ENCODE results near the gene BANF2. TPM values are rescaled to one million over a fixed set of nuclear protein-coding genes. Genes with fewer than 3 reads are reported as not detected.
"Not testable (repeated sequence)": the region's sequence is repeated elsewhere in the genome, so short reads cannot be mapped to it uniquely, and the experiment has no call there.

Gene BANF2
- total RNA-seq, 1 donor from 2014 or later: not detected

DNA sequence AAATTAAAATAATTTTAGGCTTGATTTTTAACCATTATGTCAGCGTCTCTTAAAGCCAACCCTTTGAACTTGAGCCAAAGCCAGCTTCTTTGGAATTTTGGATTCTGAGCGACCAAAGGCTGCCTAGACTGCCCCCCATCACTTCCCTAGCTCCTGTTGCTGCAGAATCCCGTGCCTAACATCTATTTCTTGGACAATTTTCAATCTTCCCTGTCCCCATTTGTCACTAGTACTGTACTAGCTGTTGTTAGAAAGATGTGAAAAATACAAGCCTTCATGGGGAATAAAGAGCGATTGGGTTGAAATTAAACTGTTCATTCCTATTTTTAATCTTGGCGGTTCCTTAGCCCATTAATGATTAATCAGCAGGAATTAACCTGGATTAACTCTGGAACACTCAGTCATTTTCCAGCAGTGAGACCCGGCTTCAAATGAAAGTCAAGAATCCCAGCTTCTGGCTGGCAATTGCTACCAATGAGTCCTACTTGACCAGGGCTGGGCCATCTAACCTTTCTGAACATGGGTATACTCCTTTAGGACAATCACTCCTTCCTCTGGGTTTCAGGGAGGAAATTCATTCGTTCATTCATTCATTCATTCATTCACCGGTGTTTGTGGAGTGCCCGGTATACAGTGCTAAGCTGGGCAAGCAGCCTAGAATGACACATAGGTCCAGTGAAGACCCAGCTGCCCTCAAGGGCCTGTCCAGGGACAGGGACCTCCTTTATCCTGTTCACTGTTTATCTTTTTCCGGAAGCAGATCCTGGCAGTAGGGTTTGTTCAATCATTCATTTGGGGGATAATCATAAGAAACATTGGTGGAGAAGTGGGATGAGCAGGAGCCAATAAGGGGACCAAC, 16.3 kb upstream of the BANF2 start:
- ATAC-seq: no peak

GRCh38 chr20:17684077-17684888, 15.5 kb upstream of the BANF2 start:
- no peak for ATAC-seq

- no peak for ATAC-seq
Measured at GRCh38 chr20:17685168-17685567, 14.6 kb upstream of the BANF2 start.

DNA sequence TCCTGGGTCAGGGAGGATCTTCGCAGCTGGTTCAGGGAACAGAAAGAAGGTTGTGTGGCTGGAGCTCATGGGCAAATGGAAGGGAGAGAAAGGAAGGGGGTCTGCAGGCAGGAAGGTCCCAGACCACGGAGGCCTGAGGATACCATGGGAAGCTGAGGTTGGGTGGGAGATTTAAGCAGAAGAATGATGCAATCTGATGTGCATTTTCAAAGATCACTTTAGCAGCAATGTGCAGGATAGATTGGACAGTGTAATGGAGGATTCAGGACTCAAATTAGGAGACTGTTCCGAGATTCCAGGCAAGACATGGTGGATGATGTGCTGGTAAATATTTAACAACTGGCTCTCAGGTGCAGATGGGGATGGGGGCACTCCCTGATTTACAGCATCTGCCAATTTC, 12.0 kb upstream of the BANF2 start:
- no peak for ATAC-seq

DNA sequence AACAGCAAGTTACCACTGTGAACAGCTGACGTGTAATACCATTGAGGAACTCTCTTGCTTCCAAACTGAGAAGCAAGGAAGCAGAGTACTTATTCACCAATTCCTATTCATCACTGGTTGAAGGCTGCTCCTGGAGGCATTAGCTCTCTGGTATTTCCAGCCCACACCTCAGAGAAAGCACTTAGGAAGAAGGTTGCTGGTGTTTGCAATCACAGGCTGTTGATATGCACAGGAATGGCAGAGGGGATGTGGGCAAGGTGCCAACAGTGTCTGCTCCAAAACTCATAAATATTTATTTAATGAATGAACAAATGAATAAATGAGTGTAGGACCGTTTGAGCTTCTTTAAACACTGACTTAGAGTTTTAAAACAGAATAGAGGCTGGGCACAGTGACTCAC, 10.8 kb upstream of the BANF2 start:
- no peak for ATAC-seq

GRCh38 chr20:17690144-17690543, 9.6 kb upstream of the BANF2 start:
- ATAC-seq: no peak

DNA sequence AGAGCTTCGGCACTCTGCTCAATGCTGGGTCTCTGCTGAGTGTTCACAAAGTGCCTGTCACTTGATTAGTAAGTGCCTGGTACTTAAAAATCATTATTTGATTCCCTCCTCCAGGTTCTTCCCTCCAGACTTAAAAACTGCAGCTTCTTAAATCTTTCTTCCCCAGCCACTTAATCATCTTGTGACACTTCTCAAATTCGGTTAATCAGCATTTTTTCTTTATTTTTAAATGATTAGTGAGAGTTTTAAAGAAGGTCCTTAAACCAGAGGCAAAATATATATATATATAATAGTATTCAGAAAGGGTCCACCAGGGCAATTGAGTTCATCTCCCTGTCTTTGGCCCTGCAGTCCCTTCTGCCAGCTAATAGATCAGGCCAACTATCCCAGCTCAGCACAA, 8.0 kb upstream of the BANF2 start:
- ATAC-seq: no peak

DNA sequence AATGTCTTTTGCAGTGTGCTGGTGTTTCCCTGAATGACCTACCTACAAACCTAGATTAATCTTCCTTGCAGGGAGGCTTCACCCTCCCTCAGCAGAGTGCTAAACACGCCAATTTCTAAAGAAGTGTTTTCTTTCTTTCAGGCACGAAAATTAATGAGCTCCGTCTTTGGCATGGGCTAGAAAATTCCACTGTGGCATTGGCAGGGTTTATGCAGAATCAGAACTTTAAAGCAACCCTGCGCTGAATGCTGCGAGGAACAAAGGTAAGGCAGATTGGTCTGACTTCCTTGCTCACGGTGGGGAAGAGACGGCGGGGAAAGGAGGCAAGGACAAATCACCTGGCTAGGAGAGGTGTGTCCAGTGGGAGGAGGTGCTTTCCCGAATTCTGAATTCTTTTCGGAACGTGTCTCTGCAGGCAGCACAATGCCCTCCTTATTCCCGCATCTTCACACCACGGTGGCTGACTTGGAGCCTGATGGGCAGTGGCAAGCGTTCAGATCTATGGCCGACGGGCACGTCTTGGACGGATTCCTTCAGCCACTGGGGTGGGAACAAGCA, 6.2 kb upstream of the BANF2 start:
- ATAC-seq: peak; percentile 60

GRCh38 chr20:17694767-17695166, 5.0 kb upstream of the BANF2 start:
- ATAC-seq: no peak

GRCh38 chr20:17696287-17696686, 3.5 kb upstream of the BANF2 start:
- no peak for ATAC-seq

- no peak for ATAC-seq
Measured at GRCh38 chr20:17697171-17697570, 2.6 kb upstream of the BANF2 start.

DNA sequence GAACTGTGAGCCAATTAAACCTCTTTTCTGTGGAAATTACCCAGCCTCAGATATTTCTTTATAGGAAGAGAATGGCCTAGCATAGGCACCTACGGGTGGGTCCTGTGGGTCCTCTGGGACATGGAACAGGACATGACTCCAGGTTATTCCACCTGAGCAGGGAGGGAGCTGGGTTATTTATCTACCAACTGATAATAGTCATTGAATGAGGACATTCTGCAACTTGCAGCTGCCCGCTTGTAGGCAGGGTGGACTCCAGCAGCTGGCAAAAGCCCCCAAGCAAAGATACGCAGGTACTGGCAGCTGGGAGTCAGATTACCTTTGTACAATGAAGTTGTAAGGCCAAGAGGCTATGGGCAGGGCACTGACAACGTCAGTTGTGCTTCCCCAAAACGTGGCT, 1.4 kb upstream of the BANF2 start:
- ATAC-seq: no peak

- ATAC-seq: no peak
Measured at GRCh38 chr20:17700637-17701036, 871 bp downstream of the BANF2 start.

- no peak for ATAC-seq
Measured at GRCh38 chr20:17701826-17702225, 2.1 kb downstream of the BANF2 start.

DNA sequence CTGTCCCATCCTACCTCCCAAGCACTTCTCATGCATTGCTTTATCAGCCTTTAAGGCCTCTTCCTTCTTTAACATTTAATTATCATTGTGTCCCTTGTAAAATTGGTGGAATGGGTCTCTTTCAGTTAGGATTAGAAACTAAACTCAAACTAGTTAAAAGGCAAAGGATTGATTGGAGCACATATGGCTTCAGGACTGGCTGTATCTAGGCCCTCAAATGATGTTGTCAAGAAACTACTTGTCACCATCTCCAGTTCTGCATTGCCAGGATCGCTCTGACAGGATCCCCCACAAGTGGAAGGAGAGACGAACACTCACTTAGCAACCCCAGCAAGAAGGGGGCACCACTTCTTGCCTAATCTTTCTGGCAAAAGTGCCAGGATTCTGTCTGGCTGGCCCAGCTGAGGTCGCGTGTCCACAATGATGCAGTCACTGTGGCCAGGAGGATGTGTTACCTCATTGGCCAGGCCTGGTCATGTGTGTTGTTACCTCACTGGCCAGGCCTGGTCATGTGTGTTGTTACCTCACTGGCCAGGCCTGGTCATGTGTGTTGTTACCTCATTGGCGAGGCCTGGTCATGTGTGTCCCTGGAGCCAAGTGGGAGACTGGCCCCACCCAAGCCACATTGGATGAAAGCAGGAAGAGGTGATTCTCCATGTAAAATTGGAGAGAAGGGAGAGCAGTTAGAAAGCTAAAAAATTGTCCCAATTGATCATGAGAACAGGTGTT, 5.0 kb downstream of the BANF2 start:
- no peak for ATAC-seq

GRCh38 chr20:17705916-17706315, 6.2 kb downstream of the BANF2 start:
- ATAC-seq: no peak

GRCh38 chr20:17706632-17707031, 6.9 kb downstream of the BANF2 start:
- ATAC-seq: no peak

DNA sequence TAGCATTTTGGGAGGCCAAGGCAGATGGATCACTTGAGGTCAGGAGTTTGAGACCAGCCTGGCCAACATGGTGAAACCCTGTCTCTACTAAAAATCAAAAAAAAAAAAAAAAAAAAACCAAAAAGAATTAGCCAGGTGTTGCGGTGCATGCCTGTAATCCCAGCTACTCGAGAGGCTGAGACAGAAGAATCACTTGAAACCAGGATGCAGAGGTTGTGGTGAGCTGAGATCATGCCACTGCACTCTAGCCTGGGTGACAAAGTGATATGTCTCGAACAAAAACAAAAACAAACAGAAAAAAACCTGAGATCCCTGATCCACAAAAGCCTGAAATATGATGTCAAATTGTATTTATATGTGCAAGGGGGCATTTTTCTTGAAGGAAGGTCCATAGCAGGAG, 8.2 kb downstream of the BANF2 start:
- not testable (repeated sequence) for ATAC-seq

GRCh38 chr20:17708675-17709360, 9.1 kb downstream of the BANF2 start:
- no peak for ATAC-seq

GRCh38 chr20:17709361-17710293, 9.9 kb downstream of the BANF2 start:
- no peak for ATAC-seq
